Fibroblast of lung (primary cell): ENCODE data around the gene CANX. TPM values are rescaled to one million over a fixed set of nuclear protein-coding genes. Genes with fewer than 3 reads are reported as not detected.
A peak's percentile ranks its signal among the peaks of the same experiment; 100 is the strongest.

ENCODE experiments used
- DNase-seq, 2 donors: peaks; one replicate each; pipeline versions ENCODE4 v3.0.0 to v3.0.0-alpha.2; 2010; ENCODE audit warnings: low read depth in 2 of 2
- H2AFZ ChIP-seq: 2 replicates; pipeline ENCODE4 v1.5.1; 2012; ENCODE audit warnings: low read length, control low read depth, inconsistent platforms
- H3K27ac ChIP-seq: 2 replicates; pipeline ENCODE4 v1.5.1; 2011; ENCODE audit warnings: low read length, control low read depth; ENCODE audit not compliant: insufficient read depth
- H3K27me3 ChIP-seq: 2 replicates; pipeline ENCODE4 v1.5.1; 2011; ENCODE audit warnings: mild to moderate bottlenecking, low read length; ENCODE audit not compliant: control insufficient read depth, insufficient read depth
- H3K36me3 ChIP-seq: 2 replicates; pipeline ENCODE4 v1.5.1; 2011; ENCODE audit warnings: low read length; ENCODE audit not compliant: control insufficient read depth, insufficient read depth
- H3K4me1 ChIP-seq: 2 replicates; pipeline ENCODE4 v1.5.1; 2011; ENCODE audit warnings: low read length; ENCODE audit not compliant: control insufficient read depth, insufficient read depth; ENCODE audit errors: extremely low read depth
- H3K4me2 ChIP-seq: 2 replicates; pipeline ENCODE4 v1.5.1; 2011; ENCODE audit warnings: low read length, control low read depth; ENCODE audit not compliant: insufficient read depth; ENCODE audit errors: extremely low read depth
- H3K4me3 ChIP-seq, 4 experiments: fragments of 200-600 bp in 1 of 4; sonication (generic) in 1 of 4; replicated peaks in 1 of 4; 2 replicates each; pipeline ENCODE4 v1.5.1; 2011 to 2016; ENCODE audit warnings: low read length in 4 of 4, low read depth in 3 of 4, mild to moderate bottlenecking in 3 of 4, control low read depth in 2 of 4, inconsistent platforms in 1 of 4, mixed read lengths in 1 of 4; ENCODE audit not compliant: insufficient read depth in 1 of 4; ENCODE audit errors: control extremely low read depth in 1 of 4
- H3K79me2 ChIP-seq: 2 replicates; pipeline ENCODE4 v1.5.1; 2012; ENCODE audit warnings: mild to moderate bottlenecking, low read length, inconsistent platforms; ENCODE audit not compliant: control insufficient read depth, insufficient read depth
- H3K9ac ChIP-seq: 2 replicates; pipeline ENCODE4 v1.5.1; 2011; ENCODE audit warnings: mild to moderate bottlenecking, low read length, control low read depth; ENCODE audit not compliant: insufficient read depth
- H3K9me3 ChIP-seq: 2 replicates; pipeline ENCODE4 v1.5.1; 2012; ENCODE audit warnings: low read depth, low read length; ENCODE audit not compliant: control insufficient read depth, insufficient read depth
- H4K20me1 ChIP-seq: 2 replicates; pipeline ENCODE4 v1.5.1; 2011; ENCODE audit warnings: low read length; ENCODE audit not compliant: control insufficient read depth, insufficient read depth; ENCODE audit errors: extremely low read depth
- EZH2 ChIP-seq: IDR thresholded peaks from 2 replicates; pipeline ENCODE4 v1.5.1; 2012; ENCODE audit warnings: low read length, control low read depth, mild to moderate bottlenecking; ENCODE audit errors: missing control alignments
- polyA plus RNA-seq, 2 donors: library from polyadenylated mRNA; depleted of rRNA in 1 of 2; stranded (reverse) in 1 of 2; unstranded in 1 of 2; fragments of >200 nt; gene quantifications; 2 replicates each; pipeline ENCODE4 v1.2.1, GENCODE V29; 2011 to 2012; ENCODE audit warnings: missing spikeins in 1 of 2
- total RNA-seq: library from RNA; depleted of rRNA; stranded (reverse); fragments of >200 nt; gene quantifications from 2 replicates; pipeline ENCODE4 v1.2.1, GENCODE V29; 2014
- TF ChIP-seq, protein P1 (sequence below), 2 donors: IDR thresholded peaks in 1 of 2; conservative IDR thresholded peaks in 1 of 2; 1 replicate in 1 of 2; 2 replicates in 1 of 2; pipeline ENCODE4 v1.5.1; 2011 to 2012; ENCODE audit warnings: low read length in 2 of 2, control low read depth in 1 of 2, inconsistent platforms in 1 of 2, low read depth in 1 of 2, mild to moderate bottlenecking in 1 of 2

CANX gene
- total and polyA plus RNA-seq, 2 donors (not counting 1 experiment from before 2014, with no cell fraction given), result 589 to 722 TPM

DNA sequence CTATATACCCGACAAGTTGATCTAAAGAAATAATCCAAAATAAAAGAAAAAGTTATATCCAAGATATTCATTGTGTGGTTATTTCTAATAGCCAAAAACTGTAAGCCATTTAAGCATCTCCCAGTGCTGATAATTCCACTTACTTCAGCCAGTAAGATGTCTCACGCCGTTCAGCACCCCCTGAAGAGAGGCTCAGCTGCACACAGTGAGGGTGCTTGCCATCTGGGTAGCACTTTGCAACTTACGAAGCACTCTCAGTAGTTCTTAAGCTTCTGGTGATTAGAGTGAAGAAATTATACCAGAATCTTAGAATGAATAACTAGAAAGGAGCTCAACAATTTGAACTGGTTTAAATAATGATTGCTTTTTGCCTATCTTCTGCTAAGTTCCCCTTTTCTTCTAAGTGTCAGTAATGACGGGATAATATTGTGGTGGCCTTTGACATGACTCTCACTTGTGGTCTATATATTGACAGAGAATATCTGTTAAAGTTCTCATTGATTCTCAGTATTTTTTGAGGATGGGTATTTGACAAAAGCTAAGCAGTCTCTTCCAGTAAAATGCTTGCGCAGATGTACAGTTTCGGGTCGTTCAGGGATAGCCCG, 68.8 kb downstream of the CANX start:
- H3K79me2 ChIP-seq, result peaks cover 34% of the 10 kb centered on the region
- no peak overlapping the region for H3K4me2 ChIP-seq

DNA sequence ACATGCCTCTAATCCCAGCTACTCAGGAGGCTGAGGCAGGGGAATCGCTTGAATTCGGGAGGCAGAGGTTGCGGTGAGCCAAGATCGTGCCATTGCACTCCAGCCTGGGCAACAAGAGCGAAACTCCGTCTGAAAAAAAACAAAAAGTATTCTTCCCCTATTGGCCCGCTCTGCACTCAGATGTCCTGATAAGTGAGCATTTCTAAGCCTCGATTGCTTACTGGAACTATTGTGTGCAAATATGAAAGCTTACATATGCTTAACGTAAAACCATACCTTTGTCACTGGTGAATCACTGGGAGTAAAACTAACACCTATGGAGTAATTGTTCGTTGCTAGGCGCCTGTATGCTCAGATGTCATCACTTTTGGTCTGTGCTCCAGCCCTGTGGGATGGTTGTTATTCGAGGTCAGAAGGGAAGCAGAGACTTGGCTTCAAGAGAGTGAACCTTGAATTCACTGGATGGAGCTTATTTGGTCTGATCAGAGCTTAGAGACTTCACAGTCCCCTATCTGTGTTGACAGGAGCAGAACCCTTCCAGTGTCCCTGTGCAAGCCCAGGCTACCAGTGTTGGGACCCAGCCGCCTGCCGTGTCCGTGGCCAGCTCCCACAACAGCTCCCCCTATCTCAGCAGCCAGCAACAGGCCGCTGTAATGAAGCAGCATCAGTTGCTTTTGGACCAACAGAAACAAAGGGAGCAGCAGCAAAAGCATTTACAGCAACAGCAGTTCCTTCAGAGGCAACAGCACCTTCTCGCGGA, 69.7 kb downstream of the CANX start:
- Histone ChIP-seq H3K79me2 (peaks cover 33% of the 10 kb centered on the region), H3K27ac (no peak overlapping the region), H3K27me3 (no peaks in the 10 kb centered on the region), H3K4me2 (no peak overlapping the region), H3K4me3 (no peak overlapping the region), H3K36me3 (peaks cover 19% of the 10 kb centered on the region), H3K4me1 (peaks cover 23% of the 10 kb centered on the region), H2AFZ (no peak overlapping the region), H4K20me1 (no peaks in the 10 kb centered on the region), H3K9ac (no peak overlapping the region), H3K9me3 (no peaks in the 10 kb centered on the region)
- peak in 1 of 2 donors; percentile 25 for DNase-seq
- TF ChIP-seq EZH2, result no peak
- TF ChIP-seq, protein P1, sequence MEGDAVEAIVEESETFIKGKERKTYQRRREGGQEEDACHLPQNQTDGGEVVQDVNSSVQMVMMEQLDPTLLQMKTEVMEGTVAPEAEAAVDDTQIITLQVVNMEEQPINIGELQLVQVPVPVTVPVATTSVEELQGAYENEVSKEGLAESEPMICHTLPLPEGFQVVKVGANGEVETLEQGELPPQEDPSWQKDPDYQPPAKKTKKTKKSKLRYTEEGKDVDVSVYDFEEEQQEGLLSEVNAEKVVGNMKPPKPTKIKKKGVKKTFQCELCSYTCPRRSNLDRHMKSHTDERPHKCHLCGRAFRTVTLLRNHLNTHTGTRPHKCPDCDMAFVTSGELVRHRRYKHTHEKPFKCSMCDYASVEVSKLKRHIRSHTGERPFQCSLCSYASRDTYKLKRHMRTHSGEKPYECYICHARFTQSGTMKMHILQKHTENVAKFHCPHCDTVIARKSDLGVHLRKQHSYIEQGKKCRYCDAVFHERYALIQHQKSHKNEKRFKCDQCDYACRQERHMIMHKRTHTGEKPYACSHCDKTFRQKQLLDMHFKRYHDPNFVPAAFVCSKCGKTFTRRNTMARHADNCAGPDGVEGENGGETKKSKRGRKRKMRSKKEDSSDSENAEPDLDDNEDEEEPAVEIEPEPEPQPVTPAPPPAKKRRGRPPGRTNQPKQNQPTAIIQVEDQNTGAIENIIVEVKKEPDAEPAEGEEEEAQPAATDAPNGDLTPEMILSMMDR (conservative IDR thresholded peaks at IDR 0.05 in 1 of 2, IDR thresholded peaks at IDR 0.05 in 1 of 2; ENCODE audit: low read depth in 1 of 2, low read length in 2 of 2), result peak in 1 of 2 donors; percentile 10

More for the DNA sequence above, 68.8 kb downstream of the CANX start:
- Histone ChIP-seq H2AFZ (no peak overlapping the region), H3K36me3 (peaks cover 19% of the 10 kb centered on the region), H3K9me3 (no peaks in the 10 kb centered on the region), H4K20me1 (no peaks in the 10 kb centered on the region), H3K4me1 (peaks cover 26% of the 10 kb centered on the region), H3K4me3 (no peak overlapping the region), H3K27me3 (no peaks in the 10 kb centered on the region), H3K9ac (no peak overlapping the region), H3K27ac (no peak overlapping the region)
- peak in 1 of 2 donors; percentile 20 for DNase-seq
- TF ChIP-seq, protein P1 (conservative IDR thresholded peaks at IDR 0.05 in 1 of 2, IDR thresholded peaks at IDR 0.05 in 1 of 2; ENCODE audit: low read depth in 1 of 2, low read length in 2 of 2), result no peak
- TF ChIP-seq EZH2, result no peak

- Histone ChIP-seq H3K9me3 (no peaks in the 10 kb centered on the region), H3K4me3 (no peak overlapping the region), H3K4me1 (peaks cover 15% of the 10 kb centered on the region), H3K4me2 (no peak overlapping the region), H3K27me3 (no peaks in the 10 kb centered on the region), H3K9ac (no peak overlapping the region), H4K20me1 (no peaks in the 10 kb centered on the region), H3K79me2 (peaks cover 26% of the 10 kb centered on the region), H2AFZ (no peak overlapping the region), H3K27ac (no peak overlapping the region), H3K36me3 (peaks cover 25% of the 10 kb centered on the region)
- no peak for TF ChIP-seq EZH2
- TF ChIP-seq, protein P1 (conservative IDR thresholded peaks at IDR 0.05 in 1 of 2, IDR thresholded peaks at IDR 0.05 in 1 of 2; ENCODE audit: low read depth in 1 of 2, low read length in 2 of 2), result no peak
- DNase-seq, result no peak
These were observed 70.5 kb downstream of the CANX start for GRCh38 chr5:179769271-179769670.
